ENCODE data around the gene ZMYND15.
"Not testable (repeated sequence)": the region's sequence is repeated elsewhere in the genome, so short reads cannot be mapped to it uniquely, and the experiment has no call there.

Gene ZMYND15

GRCh38 chr17:4710693-4711634, 28.7 kb upstream of the ZMYND15 start:
- Histone ChIP-seq H3F3A (ENCODE audit: control insufficient read depth, insufficient read depth) (peaks cover 12% of the 10 kb centered on the region), H3K79me2 (ENCODE audit: control insufficient read depth, low read length) (peaks cover 21% of the 10 kb centered on the region), H3K9me3 (ENCODE audit: control insufficient read depth, insufficient read depth, low read length) (peaks cover 3% of the 10 kb centered on the region; the same call in 1 of the 2 replicates), H3K36me3 (ENCODE audit: control insufficient read depth, low read length) (peaks cover 10% of the 10 kb centered on the region), H3K9me2 (replicated peaks; ENCODE audit: control insufficient read depth, low read length) (no peaks in the 10 kb centered on the region), H3K4me2 (ENCODE audit: low read length) (peak overlapping the region; percentile 99), H3K4me1 (ENCODE audit: control insufficient read depth, low read length) (peaks cover 28% of the 10 kb centered on the region), H3K27me3 (ENCODE audit: control insufficient read depth, low read length) (no peaks in the 10 kb centered on the region), H3K27ac (ENCODE audit: low read depth, low read length) (peak overlapping the region; percentile 62), H4K20me1 (ENCODE audit: control insufficient read depth, insufficient read depth, low read depth, low read length) (no peaks in the 10 kb centered on the region; the same call in 1 of the 2 replicates), H3K4me3 (ENCODE audit: low read length) (peak overlapping the region; percentile 92)
- no peak for TF ChIP-seq CTCF (IDR thresholded peaks at IDR 0.05; ENCODE audit: low read depth, low read length, poor library complexity, severe bottlenecking)
- TF ChIP-seq EZH2phosphoT487 (IDR thresholded peaks at IDR 0.05; ENCODE audit: borderline replicate concordance, low read length), result no peak

- no peaks in the 10 kb centered on the region for H3K9me2 ChIP-seq (replicated peaks; ENCODE audit: control insufficient read depth, low read length)
- H3K27me3 ChIP-seq (ENCODE audit: control insufficient read depth, low read length), result no peaks in the 10 kb centered on the region
- H3F3A ChIP-seq (ENCODE audit: control insufficient read depth, insufficient read depth), result peaks cover 9% of the 10 kb centered on the region; the same call in 1 of the 2 replicates
- H3K27ac ChIP-seq (ENCODE audit: low read depth, low read length), result peak overlapping the region; percentile 62
- H3K4me3 ChIP-seq (ENCODE audit: low read length), result peak overlapping the region; percentile 92
- H3K9me3 ChIP-seq (ENCODE audit: control insufficient read depth, insufficient read depth, low read length), result peaks cover 3% of the 10 kb centered on the region; the same call in 1 of the 2 replicates
- H4K20me1 ChIP-seq (ENCODE audit: control insufficient read depth, insufficient read depth, low read depth, low read length), result no peaks in the 10 kb centered on the region; the same call in 1 of the 2 replicates
- H3K4me2 ChIP-seq (ENCODE audit: low read length), result peak overlapping the region; percentile 99
- peaks cover 7% of the 10 kb centered on the region for H3K36me3 ChIP-seq (ENCODE audit: control insufficient read depth, low read length)
- TF ChIP-seq EZH2phosphoT487 (IDR thresholded peaks at IDR 0.05; ENCODE audit: borderline replicate concordance, low read length) (no peak), CTCF (IDR thresholded peaks at IDR 0.05; ENCODE audit: low read depth, low read length, poor library complexity, severe bottlenecking) (no peak)
- H3K4me1 ChIP-seq (ENCODE audit: control insufficient read depth, low read length), result peaks cover 28% of the 10 kb centered on the region
- H3K79me2 ChIP-seq (ENCODE audit: control insufficient read depth, low read length), result peaks cover 21% of the 10 kb centered on the region
These were observed 27.9 kb upstream of the ZMYND15 start for GRCh38 chr17:4711661-4712181.

- Histone ChIP-seq H3K4me1 (ENCODE audit: control insufficient read depth, low read length) (peaks cover 28% of the 10 kb centered on the region), H3K27me3 (ENCODE audit: control insufficient read depth, low read length) (no peaks in the 10 kb centered on the region), H3K9me2 (replicated peaks; ENCODE audit: control insufficient read depth, low read length) (no peaks in the 10 kb centered on the region), H3K4me3 (ENCODE audit: low read length) (no peak overlapping the region), H3K27ac (ENCODE audit: low read depth, low read length) (no peak overlapping the region), H3K4me2 (ENCODE audit: low read length) (no peak overlapping the region), H3K36me3 (ENCODE audit: control insufficient read depth, low read length) (peaks cover 13% of the 10 kb centered on the region), H3K9me3 (ENCODE audit: control insufficient read depth, insufficient read depth, low read length) (peaks cover 3% of the 10 kb centered on the region; the same call in 1 of the 2 replicates), H3K79me2 (ENCODE audit: control insufficient read depth, low read length) (peaks cover 21% of the 10 kb centered on the region), H4K20me1 (ENCODE audit: control insufficient read depth, insufficient read depth, low read depth, low read length) (no peaks in the 10 kb centered on the region; the same call in 1 of the 2 replicates), H3F3A (ENCODE audit: control insufficient read depth, insufficient read depth) (peaks cover 9% of the 10 kb centered on the region; the same call in 1 of the 2 replicates)
- TF ChIP-seq CTCF (IDR thresholded peaks at IDR 0.05; ENCODE audit: low read depth, low read length, poor library complexity, severe bottlenecking), result no peak
- no peak for TF ChIP-seq EZH2phosphoT487 (IDR thresholded peaks at IDR 0.05; ENCODE audit: borderline replicate concordance, low read length)
These were observed 27.1 kb upstream of the ZMYND15 start for GRCh38 chr17:4712526-4712925.

GRCh38 chr17:4714340-4715062, 25.1 kb upstream of the ZMYND15 start:
- not testable (repeated sequence) for H3K27me3 ChIP-seq (ENCODE audit: control insufficient read depth, low read length); H3F3A ChIP-seq (ENCODE audit: control insufficient read depth, insufficient read depth); H3K4me3 ChIP-seq (ENCODE audit: low read length); H3K9me3 ChIP-seq (ENCODE audit: control insufficient read depth, insufficient read depth, low read length); H4K20me1 ChIP-seq (ENCODE audit: control insufficient read depth, insufficient read depth, low read depth, low read length); H3K9me2 ChIP-seq (replicated peaks; ENCODE audit: control insufficient read depth, low read length); H3K27ac ChIP-seq (ENCODE audit: low read depth, low read length)
- Histone ChIP-seq H3K36me3 (ENCODE audit: control insufficient read depth, low read length) (peaks cover 22% of the 10 kb centered on the region), H3K79me2 (ENCODE audit: control insufficient read depth, low read length) (peaks cover 21% of the 10 kb centered on the region), H3K4me2 (ENCODE audit: low read length) (peak overlapping the region; percentile 14), H3K4me1 (ENCODE audit: control insufficient read depth, low read length) (peaks cover 28% of the 10 kb centered on the region)

Measured in DOHH2 (cell line).